Activated T-cell treated with anti-CD3 and anti-CD28 coated beads for 24 hours (primary cell): Measurements from ENCODE around the gene CCDC183.
"Not testable (repeated sequence)": the region's sequence is repeated elsewhere in the genome, so short reads cannot be mapped to it uniquely, and the experiment has no call there.

Source experiments
- DNase-seq: peaks from one replicate; pipeline ENCODE4 v3.0.0-alpha.2; 2020; ENCODE audit warnings: low read depth

The CCDC183 gene

GRCh38 chr9:136760834-136761544, 35.1 kb upstream of the CCDC183 start:
- DNase-seq, result not testable (repeated sequence)

- DNase-seq, result no peak
Observed at GRCh38 chr9:136761545-136761981, 34.6 kb upstream of the CCDC183 start.

GRCh38 chr9:136762221-136762691, 33.9 kb upstream of the CCDC183 start:
- no peak for DNase-seq

- DNase-seq, result peak; percentile 46
Observed at GRCh38 chr9:136762915-136763648, 33.1 kb upstream of the CCDC183 start.

- no peak for DNase-seq
Observed at GRCh38 chr9:136763649-136764035, 32.5 kb upstream of the CCDC183 start.

GRCh38 chr9:136764301-136764891, 31.7 kb upstream of the CCDC183 start, which contains the start of gene LCN15:
Gene LCN15 (minus strand): TSS chr9:136764518. CDS start chr9:136764488, 30 bp downstream.
- no peak for DNase-seq

GRCh38 chr9:136765041-136765440, 31.1 kb upstream of the CCDC183 start:
- DNase-seq, result no peak

- DNase-seq, result not testable (repeated sequence)
Observed at GRCh38 chr9:136765745-136766409, 30.3 kb upstream of the CCDC183 start.

GRCh38 chr9:136766410-136767120, 29.6 kb upstream of the CCDC183 start:
- DNase-seq, result not testable (repeated sequence)

GRCh38 chr9:136769710-136770191, 26.4 kb upstream of the CCDC183 start:
- no peak for DNase-seq

- no peak for DNase-seq
Observed at GRCh38 chr9:136771907-136772415, 24.2 kb upstream of the CCDC183 start.

GRCh38 chr9:136773386-136774044, 22.6 kb upstream of the CCDC183 start:
- no peak for DNase-seq

- no peak for DNase-seq
Observed at GRCh38 chr9:136774416-136775045, 21.6 kb upstream of the CCDC183 start.

- no peak for DNase-seq
Observed at GRCh38 chr9:136775191-136775590, 20.9 kb upstream of the CCDC183 start.

- DNase-seq, result no peak
Observed at GRCh38 chr9:136776947-136777346, 19.2 kb upstream of the CCDC183 start.

- DNase-seq, result no peak
Observed at GRCh38 chr9:136777359-136777758, 18.8 kb upstream of the CCDC183 start.

- no peak for DNase-seq
Observed at GRCh38 chr9:136779808-136780207, 16.3 kb upstream of the CCDC183 start.

GRCh38 chr9:136782452-136782851, 13.7 kb upstream of the CCDC183 start:
- DNase-seq, result no peak

- no peak for DNase-seq
Observed at GRCh38 chr9:136784249-136784996, 11.7 kb upstream of the CCDC183 start.

GRCh38 chr9:136784997-136785361, 11.2 kb upstream of the CCDC183 start:
- no peak for DNase-seq
